Posterior cingulate gyrus (tissue), 11 donors: Measurements from ENCODE around the gene KIR3DL3.
A peak's percentile ranks its signal among the peaks of the same experiment; 100 is the strongest.
"Not testable (repeated sequence)": the region's sequence is repeated elsewhere in the genome, so short reads cannot be mapped to it uniquely, and the experiment has no call there.

Experiments
- DNase-seq, 10 donors: peaks; one replicate each; pipeline versions ENCODE4 v3.0.0 to v3.0.0-alpha.2; 2020 to 2021; ENCODE audit warnings: mixed read lengths in 3 of 10
- intact Hi-C: fragments of 100-400 bp; cut with DNase I; formaldehyde crosslinking; loops from one replicate; pipeline ENCODE4 v1.15.1; 2023

KIR3DL3 gene

DNA sequence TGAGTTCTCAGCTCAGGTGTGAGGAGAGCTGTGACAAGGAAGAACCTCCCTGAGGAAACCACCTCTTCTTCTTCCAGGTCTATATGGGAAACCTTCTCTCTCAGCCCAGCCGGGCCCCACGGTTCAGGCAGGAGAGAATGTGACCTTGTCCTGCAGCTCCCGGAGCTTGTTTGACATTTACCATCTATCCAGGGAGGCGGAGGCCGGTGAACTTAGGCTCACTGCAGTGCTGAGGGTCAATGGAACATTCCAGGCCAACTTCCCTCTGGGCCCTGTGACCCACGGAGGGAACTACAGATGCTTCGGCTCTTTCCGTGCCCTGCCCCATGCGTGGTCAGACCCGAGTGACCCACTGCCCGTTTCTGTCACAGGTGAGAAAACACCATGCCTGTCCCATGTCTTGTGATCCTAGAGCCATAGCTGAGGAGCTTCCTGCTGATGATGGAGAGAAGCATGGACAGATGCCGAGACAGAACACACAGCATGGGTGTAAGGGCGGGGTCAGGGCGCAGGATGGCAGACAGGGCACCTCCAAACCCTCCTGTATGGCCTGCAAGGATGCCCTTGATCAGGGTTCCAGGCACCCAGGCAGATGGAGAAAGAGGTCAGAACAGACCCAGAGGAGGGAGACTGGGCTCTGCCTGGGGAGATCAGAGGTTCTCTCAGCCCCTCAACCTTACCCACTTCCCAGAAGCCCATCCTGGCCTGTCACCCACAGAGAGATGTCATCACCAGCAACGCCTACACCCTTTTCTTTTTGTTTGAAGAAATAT lies 5.4 kb downstream of the KIR3DL3 start:
- no peak for DNase-seq
- intact Hi-C loops = no loop called here

DNA sequence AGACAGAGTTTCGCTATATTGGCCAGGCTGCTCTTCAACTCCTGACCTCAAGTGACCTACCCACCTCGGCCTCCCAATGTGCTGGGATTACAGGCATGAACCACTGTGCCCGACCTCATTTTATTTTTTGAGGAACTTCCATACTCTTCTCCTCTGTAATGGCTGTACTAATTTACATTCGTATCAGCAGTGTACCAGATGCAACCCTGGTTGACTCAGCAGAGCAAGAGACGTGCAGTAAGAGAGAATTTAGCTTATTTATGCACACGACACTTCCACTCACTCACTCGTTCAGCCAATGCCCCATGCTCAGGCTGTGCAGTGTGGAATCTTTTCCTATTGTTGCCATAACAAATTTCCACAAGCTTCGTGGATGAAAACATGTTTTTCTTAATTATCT lies 6.9 kb downstream of the KIR3DL3 start:
- DNase-seq = no peak
- intact Hi-C loops = no loop called here

DNA sequence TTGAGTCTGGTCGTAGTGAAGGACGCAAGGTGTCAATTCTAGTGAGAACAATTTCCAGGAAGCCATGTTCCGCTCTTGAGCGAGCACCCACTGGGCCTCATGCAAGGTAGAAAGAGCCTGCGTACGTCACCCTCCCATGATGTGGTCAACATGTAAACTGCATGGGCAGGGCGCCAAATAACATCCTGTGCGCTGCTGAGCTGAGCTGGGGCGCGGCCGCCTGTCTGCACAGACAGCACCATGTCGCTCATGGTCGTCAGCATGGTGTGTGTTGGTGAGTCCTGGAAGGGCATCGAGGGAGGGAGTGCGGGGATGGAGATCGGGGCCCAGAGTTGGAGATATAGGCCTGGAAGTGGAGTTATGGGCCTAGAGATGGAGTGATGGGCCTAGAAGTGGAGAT lies 14.1 kb downstream of the KIR3DL3 start, which contains the start of gene KIR2DL3:
Gene KIR2DL3 (plus strand): TSS at position 208 of the 400 bp plus-strand sequence. CDS start 33 bp downstream, at position 241.
- intact Hi-C loops = not testable (repeated sequence)

DNA sequence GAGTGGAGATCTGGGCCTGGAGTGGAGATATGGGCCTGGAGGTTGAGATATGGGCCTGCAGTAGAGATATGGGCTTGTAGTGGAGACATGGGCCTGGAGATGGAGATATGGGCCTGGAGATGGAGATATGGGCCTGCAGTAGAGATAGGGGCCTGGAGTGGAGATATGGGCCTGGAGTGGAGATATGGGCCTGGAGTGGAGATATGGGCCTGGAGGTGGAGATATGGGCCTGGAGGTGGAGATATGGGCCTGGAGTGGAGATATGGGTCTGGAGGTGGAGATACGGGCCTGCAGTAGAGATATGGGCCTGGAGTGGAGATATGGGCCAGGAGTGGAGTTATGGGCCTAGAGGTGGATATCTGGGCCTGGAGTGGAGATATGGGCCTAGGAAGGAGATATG lies 14.5 kb downstream of the KIR3DL3 start:
- intact Hi-C loops = no loop called here
- DNase-seq = no peak

More for the DNA sequence above, 14.1 kb downstream of the KIR3DL3 start, which contains the start of gene KIR2DL3:
- not testable (repeated sequence) for DNase-seq

DNA sequence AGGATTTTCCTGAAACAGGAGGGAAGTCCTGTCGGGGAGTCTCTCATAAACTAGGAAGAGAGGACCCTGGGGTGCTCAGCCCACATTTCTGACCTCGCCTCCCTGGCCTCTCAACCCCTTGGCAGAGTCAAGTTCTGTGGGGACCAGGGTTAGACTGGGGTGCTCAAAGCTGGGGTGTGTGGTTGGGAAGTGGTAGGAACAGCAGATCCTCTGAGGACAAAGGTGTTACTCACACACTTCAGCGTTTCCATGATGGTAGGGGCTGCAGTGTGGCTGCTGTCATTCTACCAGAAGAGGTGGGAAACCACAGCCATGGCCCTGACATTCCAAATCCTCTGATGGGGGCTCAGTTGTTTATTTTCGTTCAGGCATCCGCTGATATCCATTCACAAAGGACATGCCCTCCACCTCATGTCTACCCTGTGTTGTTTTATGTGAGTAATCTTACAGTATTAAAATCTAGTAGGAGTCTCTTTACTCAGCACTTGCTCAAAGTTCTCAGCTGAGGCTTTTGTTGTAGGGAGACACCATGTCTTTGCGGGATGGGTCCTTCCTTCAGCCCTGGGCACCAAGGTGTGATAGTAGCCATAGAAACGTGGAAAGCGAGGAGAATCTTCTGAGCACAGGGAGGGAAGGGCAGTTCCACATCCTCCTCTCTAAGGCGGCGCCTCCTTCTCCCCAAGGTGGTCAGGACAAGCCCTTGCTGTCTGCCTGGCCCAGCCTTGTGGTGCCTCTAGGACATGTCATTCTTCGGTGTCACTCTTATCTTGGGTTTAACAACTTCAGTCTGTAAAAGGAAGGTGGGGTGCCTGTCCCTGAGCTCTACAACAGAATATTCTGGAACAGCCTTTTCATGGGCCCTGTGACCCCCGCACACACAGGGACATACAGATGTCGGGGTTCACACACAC lies 15.6 kb downstream of the KIR3DL3 start:
- DNase-seq = no peak
- intact Hi-C loops = no loop called here

DNA sequence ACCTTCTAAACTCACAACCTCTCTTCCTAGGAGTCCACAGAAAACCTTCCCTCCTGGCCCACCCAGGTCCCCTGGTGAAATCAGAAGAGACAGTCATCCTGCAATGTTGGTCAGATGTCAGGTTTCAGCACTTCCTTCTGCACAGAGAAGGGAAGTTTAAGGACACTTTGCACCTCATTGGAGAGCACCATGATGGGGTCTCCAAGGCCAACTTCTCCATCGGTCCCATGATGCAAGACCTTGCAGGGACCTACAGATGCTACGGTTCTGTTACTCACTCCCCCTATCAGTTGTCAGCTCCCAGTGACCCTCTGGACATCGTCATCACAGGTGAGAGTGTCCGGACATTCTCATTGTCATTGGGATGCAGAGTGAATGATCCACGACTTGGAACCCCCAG lies 17.7 kb downstream of the KIR3DL3 start:
- intact Hi-C loops, DNase-seq: not testable (repeated sequence)

DNA sequence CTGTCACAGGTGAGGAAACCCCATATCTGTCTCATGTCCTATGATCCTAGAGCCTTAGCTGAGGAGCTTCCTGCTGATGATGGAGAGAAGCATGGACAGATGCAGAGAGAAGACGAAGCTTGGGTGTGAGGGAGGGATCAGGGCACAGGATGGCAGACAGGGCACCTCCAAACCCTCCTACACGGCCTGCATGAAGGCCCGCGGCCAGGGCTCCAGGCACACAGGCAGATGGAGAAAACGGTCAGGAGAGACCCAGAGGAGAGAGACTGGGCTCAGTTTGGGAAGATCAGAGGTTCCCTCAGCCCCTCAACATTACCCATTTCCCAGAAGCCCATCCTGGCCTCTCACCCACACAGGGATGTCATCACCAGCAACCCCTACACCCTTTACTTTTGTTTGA lies 19.8 kb downstream of the KIR3DL3 start:
- intact Hi-C loops, DNase-seq: not testable (repeated sequence)

DNA sequence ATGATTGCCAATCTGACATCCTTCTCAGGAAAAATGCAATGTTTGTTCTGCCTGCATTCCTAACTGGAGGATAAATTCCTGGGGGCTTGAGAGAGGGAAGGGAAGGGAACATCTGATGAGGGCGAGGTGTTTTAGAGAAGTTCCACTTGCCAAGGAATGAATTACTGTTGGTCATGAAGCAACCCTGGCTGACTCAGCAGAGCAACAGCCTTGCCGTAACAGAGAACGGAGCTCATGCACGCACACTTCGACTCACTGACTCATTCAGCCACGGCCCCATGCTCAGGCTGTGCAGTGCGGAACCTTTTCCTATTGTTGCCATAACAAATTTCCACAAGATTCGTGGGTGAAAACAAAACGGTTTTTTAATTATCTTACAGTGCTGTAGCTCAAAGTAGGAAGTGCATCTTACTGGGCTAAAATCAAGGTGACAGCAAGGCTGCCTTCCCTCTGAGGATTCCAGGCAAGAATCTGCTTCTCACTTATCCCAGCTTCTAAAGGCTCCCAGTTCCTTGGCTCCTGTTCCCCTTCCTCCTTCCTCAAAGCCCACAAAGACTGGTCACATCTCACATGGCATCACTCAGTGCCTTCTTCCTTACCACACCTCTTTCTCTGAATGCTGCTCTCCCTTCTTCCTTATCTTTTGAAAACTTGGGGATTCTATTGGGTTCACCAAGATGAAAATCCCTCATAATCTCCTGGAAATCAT lies 23.5 kb downstream of the KIR3DL3 start:
- intact Hi-C loops = not testable (repeated sequence)
- peak in 1 of 10 donors; percentile 8 for DNase-seq

DNA sequence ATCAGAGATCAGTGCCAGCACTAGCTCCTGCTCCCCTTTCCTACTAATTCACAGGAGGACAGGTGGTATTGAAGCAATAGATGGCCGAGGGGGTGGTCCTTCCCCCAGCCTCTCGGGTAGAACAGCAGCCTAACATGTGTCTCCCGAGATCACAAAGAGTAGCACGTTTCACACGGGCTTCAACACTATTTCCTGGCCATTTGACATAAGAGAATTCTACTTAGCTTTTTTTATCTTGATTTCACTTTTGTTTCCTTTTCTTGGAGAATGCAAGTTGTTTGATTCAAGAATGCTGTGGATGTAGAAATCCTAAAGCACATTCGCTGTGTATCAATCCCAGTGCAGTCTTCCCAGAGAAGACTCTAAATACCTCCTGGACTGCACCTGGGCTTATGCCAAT lies 26.0 kb downstream of the KIR3DL3 start:
- intact Hi-C loops, DNase-seq: not testable (repeated sequence)

DNA sequence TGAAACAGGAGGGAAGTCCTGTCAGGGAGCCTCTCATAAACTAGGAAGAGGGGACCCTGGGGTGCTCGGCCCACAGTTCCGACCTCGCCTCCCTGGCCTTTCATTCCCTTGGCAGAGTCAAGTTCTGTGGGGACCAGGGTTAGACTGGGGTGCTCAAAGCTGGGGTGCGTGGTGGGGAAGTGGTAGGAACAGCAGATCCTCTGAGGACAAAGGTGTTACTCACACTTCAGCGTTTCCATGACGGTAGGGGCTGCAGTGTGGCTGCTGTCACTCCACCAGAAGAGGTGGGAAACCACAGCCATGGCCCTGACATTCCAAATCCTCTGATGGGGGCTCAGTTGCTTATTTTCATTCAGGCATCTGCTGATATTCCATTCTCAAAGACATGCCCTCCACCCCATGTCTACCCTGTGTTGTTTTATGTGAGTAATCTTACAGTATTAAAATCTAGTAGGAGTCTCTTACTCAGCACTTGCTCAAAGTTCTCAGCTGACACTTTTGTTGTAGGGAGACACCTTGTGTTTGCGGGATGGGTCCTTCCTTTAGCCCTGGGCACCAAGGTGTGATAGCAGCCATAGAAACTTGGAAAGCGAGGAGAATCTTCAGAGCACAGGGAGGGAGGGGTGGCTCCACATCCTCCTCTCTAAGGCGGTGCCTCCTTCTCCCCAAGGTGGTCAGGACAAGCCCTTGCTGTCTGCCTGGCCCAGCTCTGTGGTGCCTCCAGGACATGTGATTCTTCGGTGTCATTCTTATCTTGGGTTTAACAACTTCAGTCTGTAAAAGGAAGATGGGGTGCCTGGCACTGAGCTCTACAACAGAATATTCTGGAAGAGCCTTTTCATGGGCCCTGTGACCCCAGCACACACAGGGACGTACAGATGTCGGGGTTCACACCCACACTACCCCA lies 32.2 kb downstream of the KIR3DL3 start:
- DNase-seq, intact Hi-C loops: not testable (repeated sequence)

DNA sequence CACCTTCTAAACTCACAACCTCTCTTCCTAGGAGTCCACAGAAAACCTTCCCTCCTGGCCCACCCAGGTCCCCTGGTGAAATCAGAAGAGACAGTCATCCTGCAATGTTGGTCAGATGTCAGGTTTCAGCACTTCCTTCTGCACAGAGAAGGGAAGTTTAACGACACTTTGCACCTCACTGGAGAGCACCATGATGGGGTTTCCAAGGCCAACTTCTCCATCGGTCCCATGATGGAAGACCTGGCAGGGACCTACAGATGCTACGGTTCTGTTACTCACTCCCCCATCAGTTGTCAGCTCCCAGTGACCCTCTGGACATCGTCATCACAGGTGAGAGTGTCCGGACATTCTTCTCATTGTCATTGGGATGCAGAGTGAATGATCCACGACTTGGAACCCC lies 34.3 kb downstream of the KIR3DL3 start:
- intact Hi-C loops, DNase-seq: not testable (repeated sequence)

DNA sequence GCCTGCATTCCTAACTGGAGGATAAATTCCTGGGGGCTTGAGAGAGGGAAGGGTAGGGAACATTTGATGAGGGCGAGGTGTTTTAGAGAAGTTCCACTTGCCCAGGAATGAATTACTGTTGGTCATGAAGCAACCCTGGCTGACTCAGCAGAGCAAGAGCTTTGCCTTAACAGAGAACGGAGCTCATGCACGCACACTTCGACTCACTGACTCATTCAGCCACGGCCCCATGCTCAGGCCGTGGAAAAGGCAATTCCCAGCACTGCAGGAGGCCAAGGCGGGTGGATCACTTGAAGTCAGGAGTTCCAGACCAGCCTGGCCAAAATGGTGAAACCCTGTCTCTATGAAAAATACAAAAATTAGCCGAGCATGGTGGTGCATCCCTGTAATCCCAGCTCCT lies 40.0 kb downstream of the KIR3DL3 start:
- DNase-seq, intact Hi-C loops: not testable (repeated sequence)

DNA sequence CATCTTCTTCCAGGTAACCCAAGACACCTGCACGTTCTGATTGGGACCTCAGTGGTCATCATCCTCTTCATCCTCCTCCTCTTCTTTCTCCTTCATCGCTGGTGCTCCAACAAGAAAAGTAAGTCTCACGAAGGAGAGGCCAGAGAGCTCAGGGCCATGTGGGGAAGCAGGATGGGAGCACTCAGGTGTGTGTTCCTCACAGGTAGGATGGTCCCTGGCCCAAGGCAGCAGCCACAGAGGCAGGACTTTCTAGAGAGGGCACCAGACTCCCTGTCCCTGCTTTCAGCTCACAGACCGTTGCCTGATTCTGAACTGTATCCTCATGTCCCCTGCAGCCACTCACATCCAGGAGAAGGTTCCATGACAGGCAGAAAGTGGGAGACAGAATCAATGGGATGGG lies 42.2 kb downstream of the KIR3DL3 start:
- intact Hi-C loops, DNase-seq: not testable (repeated sequence)

DNA sequence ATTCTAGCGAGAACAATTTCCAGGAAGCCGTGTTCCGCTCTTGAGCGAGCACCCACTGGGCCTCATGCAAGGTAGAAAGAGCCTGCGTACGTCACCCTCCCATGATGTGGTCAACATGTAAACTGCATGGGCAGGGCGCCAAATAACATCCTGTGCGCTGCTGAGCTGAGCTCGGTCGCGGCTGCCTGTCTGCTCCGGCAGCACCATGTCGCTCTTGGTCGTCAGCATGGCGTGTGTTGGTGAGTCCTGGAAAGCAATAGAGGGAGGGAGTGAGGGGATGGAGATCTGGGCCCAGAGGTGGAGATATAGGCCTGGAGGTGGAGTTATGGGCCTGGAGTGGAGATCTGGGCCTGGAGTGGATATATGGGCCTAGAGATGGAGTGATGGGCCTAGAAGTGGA lies 45.4 kb downstream of the KIR3DL3 start, which contains the start of gene KIR2DL1:
Gene KIR2DL1 (plus strand): TSS at position 148 of the 400 bp plus-strand sequence. CDS start 58 bp downstream, at position 206.
- intact Hi-C loops, DNase-seq: not testable (repeated sequence)

DNA sequence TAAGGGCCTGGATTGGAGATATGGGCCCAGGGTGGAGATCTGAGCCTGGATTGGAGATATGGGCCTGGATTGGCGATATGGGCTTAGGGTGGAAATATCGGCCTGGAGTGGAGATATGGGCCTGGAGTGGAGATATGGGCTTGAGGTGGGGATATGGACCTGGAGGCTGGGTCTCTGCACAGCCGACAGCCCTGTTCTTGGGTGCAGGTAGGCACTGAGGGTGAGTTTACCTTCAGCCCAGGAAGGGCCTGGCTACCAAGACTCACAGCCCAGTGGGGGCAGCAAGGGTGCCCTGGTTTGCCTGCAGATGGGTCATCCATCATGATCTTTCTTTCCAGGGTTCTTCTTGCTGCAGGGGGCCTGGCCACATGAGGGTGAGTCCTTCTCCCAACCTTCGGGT lies 46.3 kb downstream of the KIR3DL3 start:
- intact Hi-C loops, DNase-seq: not testable (repeated sequence)

DNA sequence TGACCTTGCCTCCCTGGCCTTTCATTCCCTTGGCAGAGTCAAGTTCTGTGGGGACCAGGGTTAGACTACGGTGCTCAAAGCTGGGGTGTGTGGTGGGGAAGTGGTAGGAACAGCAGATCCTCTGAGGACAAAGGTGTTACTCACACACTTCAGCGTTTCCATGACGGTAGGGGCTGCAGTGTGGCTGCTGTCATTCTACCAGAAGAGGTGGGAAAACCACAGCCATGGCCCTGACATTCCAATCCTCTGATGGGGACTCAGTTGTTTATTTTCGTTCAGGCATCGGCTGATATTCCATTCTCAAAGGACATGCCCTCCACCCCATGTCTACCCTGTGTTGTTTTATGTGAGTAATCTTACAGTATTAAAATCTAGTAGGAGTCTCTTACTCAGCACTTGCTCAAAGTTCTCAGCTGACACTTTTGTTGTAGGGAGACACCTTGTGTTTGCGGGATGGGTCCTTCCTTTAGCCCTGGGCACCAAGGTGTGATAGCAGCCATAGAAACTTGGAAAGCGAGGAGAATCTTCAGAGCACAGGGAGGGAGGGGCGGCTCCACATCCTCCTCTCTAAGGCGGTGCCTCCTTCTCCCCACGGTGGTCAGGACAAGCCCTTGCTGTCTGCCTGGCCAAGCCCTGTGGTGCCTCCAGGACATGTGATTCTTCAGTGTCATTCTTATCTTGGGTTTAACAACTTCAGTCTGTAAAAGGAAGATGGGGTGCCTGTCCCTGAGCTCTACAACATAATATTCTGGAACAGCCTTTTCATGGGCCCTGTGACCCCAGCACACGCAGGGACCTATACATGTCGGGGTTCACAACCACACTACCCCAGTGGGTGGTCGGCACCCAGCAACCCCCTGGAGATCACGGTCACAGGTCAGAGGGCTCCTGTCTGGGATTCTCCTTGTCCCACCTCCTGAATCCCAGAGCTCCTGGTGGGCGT lies 47.0 kb downstream of the KIR3DL3 start:
- intact Hi-C loops, DNase-seq: not testable (repeated sequence)

DNA sequence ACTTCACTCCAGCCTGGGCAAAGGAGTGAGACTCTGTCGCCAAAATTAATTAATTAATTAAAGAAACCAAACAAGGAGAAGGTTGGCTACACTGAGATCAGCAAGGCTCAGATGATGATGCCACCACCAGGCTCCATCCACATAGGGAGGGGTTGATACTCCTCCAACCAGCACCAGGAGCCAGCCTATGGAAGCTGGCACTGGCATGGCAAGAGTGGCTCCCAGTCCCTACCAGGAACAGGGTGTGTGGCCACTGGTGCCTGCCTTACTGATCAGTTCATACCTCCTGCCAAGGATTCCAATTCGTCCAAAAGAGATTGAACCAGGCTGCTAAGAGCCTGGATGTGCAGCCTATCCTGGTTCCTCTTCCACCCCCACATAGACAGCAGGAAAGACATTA lies 48.4 kb downstream of the KIR3DL3 start:
- intact Hi-C loops, DNase-seq: not testable (repeated sequence)
